AG08396 (cell line): Measurements from ENCODE around the gene UBR4.
A peak's percentile ranks its signal among the peaks of the same experiment; 100 is the strongest.
"Not testable (repeated sequence)": the region's sequence is repeated elsewhere in the genome, so short reads cannot be mapped to it uniquely, and the experiment has no call there.

Source experiments
- DNase-seq: peaks from one replicate; pipeline ENCODE4 v3.0.0; 2012; ENCODE audit warnings: low spot score, mixed read lengths

UBR4 gene

GRCh38 chr1:19190468-19190867 is 19.6 kb downstream of the UBR4 start:
- no peak for DNase-seq

DNA sequence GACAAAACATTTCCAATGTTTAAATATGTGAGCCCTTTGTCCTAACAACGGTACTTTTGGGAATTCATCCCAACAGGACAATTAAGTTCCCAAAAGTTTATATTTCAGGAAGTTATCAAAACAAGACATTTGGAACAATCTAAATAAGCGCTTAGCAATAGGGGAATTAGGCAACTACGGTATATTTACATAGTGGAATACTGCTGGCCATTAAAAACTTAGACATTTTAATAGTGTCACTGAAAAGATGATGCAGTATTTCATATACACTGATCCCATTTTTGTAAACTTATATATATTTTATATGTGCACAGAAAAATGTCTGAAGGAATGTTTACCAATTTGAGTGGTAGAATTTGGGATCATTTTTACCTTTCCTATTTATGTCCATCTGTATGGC is 20.8 kb downstream of the UBR4 start:
- DNase-seq: no peak

DNA sequence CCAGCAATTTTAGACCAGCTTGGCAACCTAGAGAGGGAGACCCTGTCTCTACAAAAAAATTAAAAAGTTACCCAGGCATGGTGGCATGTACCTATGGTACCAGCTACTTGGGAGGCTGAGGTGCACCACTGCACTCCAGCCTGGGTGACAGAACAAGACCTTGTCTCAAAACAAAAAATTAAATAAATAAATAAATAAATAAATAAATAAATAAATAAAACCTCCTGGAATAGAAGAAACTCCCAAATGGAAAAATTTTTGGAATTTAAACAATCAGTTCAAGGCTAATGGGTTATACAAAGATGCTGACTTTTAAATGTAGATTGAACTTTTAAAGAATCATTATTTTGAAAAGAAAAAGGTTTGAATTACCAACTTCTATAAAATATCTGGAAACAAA is 22.2 kb downstream of the UBR4 start:
- no peak for DNase-seq

DNA sequence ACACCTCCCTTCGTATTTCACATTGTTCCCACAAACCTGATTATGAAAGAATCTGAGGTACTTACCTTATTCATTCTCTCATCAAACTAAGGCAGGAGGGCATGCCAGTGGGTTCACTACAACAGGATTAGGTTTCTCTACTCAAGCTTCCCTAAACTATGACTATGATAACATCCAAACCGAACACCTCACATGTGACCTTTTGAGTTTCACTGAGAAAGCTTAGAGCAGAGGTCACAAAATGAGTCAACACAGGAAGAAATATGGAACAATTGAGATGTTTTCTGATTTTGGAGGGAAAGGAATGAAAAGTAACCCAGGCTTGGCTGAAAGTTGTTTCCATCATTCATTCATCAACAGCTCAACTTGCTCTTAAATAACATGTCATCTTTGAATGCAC is 24.1 kb downstream of the UBR4 start:
- no peak for DNase-seq

DNA sequence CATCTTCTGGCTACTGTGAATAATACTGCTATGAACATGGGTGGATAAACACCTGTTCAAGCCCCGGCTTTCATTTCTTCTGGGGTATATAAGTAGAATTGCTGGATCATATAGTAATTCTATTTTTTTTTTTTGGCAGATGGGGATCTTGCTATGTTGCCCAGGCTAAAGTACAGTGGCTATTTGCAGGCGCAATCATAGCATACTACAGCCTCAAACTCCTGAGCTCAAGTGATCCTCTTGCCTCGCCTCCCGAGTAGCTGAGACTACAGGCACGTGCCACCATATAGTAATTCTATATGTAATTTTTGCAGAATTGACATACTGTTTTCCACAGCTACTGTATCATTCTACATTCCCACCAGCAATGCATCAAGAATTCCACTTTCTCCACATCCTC is 27.8 kb downstream of the UBR4 start:
- DNase-seq: no peak

- DNase-seq: not testable (repeated sequence)
These were observed 29.8 kb downstream of the UBR4 start for GRCh38 chr1:19180265-19180657.

DNA sequence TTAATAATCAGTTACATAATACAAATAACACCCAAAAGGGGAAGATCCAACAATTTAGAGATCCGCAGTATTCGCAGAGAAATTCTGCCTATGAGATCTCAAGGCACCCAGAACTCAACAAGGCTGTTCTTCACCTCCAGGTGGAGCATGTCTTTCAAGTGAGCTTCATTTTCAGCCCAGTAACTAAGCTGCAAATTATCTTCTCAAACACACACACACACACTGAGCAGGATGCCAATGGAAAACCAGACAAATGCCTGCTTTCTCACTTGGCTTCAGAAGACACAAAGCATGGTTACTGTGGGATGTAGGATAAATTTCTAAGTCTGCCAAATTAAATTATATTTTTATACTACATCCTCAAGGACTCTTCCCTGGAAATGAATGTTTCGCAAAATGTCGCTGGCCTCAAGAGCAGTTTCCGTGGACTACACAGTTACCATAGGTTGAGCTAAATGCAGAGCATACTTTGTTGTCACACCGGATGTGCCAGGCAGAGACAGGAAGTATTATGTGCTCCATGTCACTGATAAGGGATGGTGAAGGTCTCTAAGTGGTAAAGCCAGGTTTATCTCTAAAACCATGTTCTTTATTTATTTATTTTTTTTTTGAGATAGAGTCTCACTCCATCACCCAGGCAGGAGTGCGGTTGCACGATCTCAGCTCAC is 30.3 kb downstream of the UBR4 start:
- DNase-seq: no peak

DNA sequence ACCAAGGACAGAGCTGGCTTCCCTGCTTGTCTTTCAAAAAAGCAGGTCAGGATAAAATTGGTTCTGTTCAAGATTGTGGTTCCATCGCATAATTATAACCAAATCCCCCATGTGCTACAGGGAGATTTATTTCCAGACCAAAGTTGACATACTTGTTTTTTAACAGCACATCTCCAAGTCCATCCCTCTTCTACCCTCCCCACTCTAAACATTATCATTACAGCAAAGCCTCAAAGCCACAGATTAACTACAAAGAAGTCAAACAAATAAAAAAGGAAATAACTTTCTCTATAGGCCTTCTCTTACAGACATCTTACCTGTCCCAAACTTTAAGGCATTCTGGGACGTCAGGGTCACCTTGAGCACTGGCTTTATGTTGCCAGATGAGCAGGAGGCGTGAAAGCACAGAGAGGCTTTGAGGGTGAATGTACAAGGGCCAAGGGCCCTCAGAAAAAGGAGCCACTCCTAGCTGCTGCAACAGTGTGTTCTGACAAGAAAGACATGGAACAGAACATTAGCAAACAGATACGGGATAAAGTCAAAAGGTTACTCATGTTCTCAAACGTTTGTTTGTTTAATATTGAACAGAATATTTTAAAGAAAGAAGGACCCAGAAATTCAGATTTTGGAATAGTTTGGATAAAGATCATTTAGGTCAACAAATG is 31.2 kb downstream of the UBR4 start:
- DNase-seq: no peak

DNA sequence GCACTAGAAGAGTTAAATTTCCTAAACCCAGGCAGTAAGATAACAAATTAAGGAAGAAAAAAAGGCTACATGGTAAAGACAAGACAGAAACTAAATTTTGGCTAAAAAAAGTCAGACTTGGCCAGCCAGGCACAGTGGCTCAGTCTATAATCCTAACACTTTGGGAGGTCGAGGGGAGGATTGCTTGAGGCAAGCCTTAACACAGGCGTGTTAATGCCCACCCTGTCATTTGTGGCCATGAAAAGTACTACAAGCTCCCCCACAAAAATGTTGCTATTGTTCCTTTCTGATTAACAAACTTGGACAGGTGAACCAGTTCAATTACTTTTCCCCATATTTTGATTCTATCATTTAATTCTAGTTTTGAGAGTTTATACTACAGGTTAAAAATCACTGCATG is 32.3 kb downstream of the UBR4 start:
- DNase-seq: no peak

GRCh38 chr1:19169642-19170041 is 40.4 kb downstream of the UBR4 start:
- peak; percentile 20 for DNase-seq

- DNase-seq: no peak
These were observed 42.9 kb downstream of the UBR4 start for GRCh38 chr1:19167140-19167539.

DNA sequence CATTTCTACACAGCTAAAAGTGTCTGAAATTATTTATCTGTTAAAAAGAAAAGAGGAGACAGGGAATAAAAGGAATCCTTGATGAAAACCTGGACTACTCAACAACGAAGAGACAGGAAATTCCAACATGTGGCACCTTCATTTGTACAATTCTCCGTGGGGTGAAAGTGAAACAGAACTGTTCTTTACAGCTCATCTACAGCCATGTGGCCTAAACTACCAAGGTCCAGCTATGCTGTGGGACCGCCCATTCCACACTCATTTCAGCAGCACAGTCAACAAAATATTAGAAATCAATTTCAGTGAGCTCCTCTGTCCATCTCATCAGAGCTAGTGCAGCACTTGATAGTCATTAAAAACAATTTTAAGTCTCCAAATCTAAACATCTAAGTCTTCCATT is 44.0 kb downstream of the UBR4 start:
- DNase-seq: no peak

DNA sequence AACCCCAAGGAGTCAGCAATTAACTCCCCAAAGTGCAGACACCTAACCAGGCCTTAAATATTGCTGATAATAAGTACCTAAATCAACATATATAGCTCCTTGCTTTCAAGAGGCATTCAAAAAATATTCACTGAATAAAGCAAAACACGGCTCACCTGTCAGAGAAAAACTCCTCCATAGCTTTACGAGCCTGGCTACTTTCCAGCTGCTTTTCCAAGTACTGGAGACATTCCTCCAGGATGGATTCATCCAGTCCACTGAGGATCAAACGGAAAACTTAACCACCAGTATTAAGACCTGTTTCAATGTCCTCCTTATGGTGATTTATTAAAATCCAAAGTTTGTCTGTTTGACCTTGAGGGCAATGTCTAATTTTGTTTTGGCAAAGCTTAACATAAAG is 44.6 kb downstream of the UBR4 start:
- DNase-seq: no peak

DNA sequence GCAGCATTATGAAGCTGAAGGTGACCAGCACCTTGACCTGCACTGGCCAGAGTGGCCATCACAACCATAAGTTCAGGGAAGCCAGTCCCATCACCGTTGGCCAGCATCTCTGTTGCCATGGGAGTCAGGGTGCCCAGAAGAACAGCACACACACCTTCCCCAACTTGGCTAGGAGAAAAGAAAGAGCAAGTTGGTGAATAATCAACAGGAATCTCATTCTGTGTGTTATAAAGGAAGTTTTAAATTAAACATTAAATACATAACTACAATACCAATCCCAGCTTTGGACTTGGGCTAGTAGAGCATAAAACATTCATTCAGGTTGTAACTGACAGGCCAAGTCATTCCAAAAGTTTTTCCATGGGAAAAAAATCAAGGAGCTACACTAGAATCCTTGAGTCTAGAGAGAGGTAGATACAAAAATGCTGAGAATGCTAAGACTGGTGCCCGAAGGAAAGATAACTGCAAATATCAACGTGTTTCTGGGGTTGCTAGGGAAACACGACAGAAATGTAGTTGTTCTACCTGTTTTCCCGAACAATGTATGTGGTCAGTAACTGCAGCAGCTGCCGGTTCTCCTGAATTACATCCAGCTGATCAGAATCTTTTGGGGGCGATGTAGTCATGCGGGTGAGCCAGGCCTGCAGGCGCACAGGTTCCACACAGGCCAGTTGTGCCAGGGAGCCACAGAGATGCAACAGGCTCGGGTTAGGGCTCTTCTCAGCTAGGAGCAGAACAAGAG is 45.6 kb downstream of the UBR4 start:
- no peak for DNase-seq

DNA sequence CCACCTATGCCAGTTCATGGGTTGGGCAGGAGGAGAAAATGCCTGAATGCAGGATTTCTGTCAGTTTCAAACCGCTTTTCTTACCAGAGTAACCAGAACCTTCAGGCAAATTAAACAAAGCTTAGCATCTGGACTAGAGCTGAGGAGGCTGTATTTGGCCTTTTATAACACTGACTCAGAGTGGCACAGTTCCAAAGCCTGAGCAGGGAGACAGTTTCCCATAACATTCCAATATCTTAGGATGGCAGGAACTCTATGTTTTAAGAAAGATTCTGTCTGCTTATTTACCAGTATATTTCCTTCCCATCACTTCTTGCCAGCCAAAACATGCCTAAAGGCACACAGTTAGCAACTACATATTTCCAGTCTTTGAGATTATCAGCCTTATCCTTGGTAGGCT is 46.8 kb downstream of the UBR4 start:
- peak; percentile 77 for DNase-seq

- DNase-seq: no peak
These were observed 49.2 kb downstream of the UBR4 start for GRCh38 chr1:19160831-19161230.

DNA sequence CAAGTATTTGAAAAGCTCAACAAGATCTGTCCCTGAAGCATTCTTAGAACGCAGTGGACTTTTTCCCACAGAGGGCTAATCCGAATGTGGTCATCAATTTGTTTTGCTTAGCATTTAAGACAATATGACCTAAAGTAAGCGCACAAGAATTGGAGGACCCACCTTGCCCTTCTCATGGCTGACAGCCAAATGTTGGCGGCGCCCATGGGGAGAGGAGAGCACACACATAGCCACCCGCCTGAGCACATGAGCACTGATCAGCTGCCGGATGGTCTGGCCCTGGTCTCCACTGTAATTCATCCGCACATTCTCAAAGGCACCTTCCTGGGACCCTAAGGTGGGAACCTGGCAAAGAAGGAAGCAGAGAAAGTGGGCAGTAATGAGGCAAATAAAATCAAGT is 52.4 kb downstream of the UBR4 start:
- no peak for DNase-seq

- no peak for DNase-seq
These were observed 53.4 kb downstream of the UBR4 start for GRCh38 chr1:19156676-19157075.

- DNase-seq: no peak
These were observed 55.2 kb downstream of the UBR4 start for GRCh38 chr1:19154876-19155275.

- DNase-seq: no peak
These were observed 56.9 kb downstream of the UBR4 start for GRCh38 chr1:19153169-19153568.

DNA sequence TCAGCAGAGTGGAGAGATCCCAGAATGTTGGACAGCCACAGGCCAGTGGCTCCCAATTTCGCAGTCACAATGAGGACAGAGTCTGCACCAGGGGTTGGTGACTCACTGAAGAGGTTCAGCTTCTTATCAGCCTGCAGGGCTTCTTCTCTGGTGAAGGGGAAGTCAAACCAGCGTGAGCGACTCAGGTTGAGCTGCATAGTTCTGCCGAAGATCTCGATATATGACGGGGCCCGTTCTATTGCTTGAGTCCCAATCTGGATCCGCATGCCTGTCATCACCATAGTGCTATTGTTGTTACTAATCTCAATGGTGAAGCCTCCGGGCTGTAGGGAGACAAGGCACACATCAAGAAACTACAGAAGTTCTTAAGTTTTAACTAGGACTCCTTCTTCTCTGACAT is 58.5 kb downstream of the UBR4 start:
- no peak for DNase-seq

DNA sequence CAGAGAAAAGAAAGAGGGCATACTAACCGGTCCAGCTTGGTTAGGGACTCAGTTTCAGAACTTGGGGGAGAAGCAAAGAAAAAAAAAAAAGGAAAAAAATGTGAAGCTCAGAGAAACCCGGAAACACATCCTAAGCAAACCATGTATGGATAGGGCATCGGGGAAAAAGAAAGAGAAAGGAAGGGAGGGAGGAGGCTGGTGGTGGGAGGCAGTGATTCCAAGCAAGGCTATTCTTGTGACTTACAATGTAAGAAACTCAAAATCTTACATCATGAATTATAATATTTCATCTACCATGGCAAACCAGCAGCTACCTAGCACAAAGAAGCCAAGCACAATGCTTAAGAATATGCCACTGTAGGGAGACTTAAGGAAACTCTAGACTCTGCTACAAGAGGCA is 60.3 kb downstream of the UBR4 start:
- no peak for DNase-seq

DNA sequence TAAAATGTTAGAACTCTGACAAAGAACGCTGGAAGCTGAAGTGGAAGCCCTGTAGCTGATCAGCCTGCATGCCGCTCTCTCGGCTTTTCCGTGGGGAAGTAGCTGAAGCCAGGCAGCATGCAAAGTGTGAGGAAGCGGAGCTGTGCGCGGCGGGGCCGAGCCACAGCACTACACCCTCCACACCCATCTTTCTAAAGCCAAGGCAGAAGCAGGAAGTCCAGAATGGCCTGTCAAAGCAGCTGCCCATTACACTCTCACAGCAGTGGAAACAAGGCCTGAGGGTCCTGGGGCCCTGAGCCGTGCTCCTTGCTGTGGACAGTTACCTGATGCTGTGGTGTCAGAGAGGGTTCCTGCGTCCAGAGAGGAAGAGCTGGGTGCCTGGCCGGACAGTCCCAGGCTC is 69.6 kb downstream of the UBR4 start:
- DNase-seq: no peak

DNA sequence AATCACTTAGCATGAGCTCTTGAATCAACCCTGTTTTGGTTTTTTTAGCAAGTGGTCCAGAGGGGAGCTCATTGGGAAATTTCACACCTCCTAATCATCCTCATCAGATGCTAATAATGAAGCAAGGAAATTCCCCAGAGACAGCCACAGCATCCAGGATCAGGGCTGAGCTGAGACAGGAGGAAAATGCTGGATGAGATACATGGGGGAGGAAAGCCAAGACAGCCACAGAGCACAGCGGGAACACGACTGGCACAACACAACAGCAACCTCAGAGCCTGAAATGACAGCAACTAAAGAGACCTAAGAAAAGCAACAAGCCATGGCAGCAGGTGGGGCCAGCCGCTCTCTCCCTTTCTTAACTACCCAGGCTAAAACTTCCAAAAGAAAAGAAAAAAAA is 70.4 kb downstream of the UBR4 start:
- no peak for DNase-seq
